Uterine smooth muscle cell (primary cell): ENCODE data around the gene CCDC85B. TPM values are rescaled to one million over a fixed set of nuclear protein-coding genes. Genes with fewer than 3 reads are reported as not detected.

Experiments used
- total RNA-seq: library from RNA; depleted of rRNA; stranded (reverse); fragments of >200 nt; gene quantifications from 2 replicates; pipeline ENCODE4 v1.2.3, GENCODE V29; 2014

Gene CCDC85B
- total RNA-seq: 93.9 and 99.7 TPM in 2 replicates

DNA sequence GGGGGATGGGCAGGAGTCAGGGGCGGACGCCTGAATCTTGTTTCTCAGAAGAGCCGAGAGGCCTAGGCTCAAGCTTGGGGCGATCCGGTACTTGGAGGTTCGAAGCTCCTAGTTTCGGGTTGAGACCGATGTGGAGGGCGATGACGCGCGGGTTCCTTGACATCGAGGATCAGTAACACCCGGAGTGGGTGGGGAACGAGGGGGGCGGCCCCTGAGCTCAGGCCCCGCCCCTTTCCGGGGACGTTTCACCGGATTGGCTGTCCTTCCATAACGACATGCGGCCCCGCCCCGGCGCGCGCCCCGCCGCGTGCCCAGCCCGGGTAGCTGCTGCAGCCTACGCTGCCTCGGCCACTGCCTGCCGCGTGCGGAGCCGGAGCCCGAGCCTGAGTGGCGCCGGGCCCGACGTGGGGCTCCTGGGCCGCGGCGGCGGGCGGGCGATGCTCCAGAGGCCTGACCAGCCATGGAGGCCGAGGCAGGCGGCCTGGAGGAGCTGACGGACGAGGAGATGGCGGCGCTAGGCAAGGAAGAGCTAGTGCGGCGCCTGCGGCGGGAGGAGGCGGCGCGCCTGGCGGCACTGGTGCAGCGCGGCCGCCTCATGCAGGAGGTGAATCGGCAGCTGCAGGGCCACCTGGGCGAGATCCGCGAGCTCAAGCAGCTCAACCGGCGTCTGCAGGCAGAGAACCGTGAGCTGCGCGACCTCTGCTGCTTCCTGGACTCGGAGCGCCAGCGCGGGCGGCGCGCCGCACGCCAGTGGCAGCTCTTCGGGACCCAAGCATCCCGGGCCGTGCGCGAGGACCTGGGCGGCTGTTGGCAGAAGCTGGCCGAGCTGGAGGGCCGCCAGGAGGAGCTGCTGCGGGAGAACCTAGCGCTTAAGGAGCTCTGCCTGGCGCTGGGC is at the start of gene CCDC85B:
CCDC85B (plus strand) TSS at position 350 of the 895 bp plus-strand sequence; CDS start at position 461, 111 bp downstream.

DNA sequence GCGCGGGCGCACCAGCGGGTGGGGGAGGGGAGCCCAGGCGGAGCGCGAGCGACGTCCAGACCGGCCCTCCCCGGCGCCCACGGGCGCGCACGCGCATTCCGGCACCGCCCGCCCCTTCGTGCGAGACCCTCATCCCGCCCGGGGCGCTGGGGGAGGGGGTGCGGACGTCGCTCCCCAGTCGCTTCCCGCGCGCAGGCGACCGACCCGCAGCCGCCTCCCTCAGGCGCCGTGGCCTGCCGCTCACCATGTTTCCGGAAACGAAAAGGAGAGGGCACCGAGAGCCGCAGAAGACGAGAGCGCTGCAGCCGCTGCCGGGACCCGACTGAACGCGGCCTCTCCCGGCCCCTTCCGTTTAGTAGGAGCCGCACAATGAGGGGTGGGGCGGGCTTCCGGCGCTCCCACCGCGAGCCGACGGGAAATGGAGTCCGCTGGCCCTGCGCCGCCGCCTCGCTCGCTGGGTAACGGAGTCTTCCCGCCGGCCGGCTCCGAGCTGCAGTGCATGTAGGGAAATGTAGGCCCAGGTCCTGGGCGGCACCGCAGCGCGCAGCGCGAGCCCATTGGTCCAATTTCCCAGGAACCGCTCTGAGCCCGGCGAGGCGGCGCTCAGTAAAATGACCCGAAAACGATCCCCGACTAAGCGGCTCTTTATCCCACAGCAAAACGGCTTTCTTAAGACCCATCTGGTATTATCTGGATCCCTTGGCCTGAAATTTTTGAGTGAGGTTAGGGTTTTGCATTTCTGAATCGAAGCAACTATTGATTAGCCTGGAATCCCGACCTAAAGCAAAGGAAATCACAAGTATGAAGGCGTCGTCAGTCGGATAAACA is 32.4 kb upstream of the CCDC85B start, which contains the start of gene CFL1:
CFL1 (minus strand) TSS at position 328 of the 828 bp plus-strand sequence; CDS start at position 247, 81 bp downstream.

DNA sequence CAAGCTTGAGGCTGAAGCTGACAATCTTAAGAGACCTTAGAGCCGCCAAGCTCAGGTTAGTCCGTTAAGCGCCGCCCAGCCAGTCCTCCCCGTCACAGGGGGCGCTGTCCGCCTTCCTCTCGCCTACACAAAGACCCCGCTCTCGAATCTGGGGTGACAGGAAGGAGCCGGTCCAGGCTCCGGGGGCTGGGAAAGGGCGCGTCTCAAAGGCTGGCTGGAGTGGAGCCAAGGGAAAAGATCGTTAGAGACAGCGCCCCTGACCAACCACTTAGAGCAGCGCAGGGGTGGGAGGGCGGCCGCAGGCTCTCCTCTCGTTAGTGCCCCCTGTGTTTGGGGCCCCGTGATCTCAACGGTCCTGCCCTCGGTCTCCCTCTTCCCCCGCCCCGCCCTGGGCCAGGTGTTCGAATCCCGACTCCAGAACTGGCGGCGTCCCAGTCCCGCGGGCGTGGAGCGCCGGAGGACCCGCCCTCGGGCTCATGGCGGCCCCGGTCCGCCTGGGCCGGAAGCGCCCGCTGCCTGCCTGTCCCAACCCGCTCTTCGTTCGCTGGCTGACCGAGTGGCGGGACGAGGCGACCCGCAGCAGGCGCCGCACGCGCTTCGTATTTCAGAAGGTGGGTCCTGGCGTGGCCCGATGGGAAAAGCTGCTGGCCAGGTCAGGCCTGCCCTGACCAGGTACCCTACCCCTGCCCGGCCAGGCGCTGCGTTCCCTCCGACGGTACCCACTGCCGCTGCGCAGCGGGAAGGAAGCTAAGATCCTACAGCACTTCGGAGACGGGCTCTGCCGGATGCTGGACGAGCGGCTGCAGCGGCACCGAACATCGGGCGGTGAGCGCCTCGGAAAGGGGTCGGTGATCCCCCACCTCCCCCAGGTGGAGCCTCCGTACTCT is 30.0 kb upstream of the CCDC85B start, which contains the start of gene MUS81:
MUS81 (plus strand) TSS at position 156 of the 887 bp plus-strand sequence; CDS start at position 477, 321 bp downstream.

DNA sequence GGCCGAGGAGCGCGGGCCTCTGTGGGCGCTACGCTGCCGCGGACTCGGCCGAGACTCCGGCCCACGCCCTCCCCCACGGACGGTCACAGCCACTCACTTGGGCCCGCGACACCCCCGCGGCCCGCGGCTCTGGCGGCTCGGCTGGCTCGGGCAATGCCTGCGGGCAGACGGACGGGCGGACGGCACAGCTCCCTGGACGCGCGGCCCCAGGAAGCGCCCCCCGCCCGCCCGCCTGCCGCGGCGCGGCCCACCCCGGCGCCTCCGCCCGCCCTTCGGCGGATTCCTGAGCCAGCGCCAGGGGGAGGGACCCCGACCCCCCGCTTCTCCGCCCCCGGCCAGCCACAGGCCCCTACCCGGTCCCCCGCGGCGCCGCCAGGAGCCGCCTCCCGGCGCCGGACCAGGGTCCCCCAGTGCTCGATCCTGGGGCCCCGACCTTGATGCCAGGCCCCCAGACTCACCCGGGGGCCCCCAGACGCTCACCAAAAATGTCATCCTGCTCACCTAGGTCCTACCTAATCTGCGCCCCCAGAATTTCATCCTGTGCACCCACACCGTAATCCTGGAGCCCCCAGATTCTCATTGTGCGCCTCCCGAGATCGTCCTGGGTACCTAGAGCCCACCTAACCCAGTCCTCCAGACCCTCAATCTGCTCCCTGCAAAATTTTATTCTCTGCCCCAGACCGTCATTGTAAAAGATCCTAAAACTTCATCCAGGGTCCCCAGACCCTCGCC is 17.7 kb upstream of the CCDC85B start, which contains the start of gene EFEMP2:
EFEMP2 (minus strand) TSS at position 215 of the 732 bp plus-strand sequence. CDS start 446 bp downstream, outside the sequence.

DNA sequence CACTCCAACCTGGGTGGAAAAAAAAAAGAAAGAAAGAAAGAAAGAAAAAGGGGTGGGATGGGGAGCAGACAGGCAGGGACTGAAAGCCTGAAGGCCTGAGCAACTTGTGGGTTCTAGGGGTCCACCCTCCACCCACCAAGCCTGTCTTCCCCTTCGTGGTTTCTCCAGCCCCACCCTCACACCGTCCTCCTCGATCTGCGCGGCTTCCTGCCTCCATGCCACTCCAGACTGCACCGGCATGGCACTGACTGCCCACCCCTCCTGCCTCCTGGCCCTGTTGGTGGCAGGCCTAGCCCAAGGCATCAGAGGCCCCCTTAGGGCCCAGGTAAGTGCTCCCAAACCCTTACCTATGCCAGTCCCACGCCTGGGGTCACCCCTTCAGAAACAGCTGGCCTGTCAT is 10.9 kb upstream of the CCDC85B start, which contains the start of gene CTSW:
CTSW (plus strand) TSS at position 221 of the 400 bp plus-strand sequence; CDS start at position 239, 18 bp downstream.

DNA sequence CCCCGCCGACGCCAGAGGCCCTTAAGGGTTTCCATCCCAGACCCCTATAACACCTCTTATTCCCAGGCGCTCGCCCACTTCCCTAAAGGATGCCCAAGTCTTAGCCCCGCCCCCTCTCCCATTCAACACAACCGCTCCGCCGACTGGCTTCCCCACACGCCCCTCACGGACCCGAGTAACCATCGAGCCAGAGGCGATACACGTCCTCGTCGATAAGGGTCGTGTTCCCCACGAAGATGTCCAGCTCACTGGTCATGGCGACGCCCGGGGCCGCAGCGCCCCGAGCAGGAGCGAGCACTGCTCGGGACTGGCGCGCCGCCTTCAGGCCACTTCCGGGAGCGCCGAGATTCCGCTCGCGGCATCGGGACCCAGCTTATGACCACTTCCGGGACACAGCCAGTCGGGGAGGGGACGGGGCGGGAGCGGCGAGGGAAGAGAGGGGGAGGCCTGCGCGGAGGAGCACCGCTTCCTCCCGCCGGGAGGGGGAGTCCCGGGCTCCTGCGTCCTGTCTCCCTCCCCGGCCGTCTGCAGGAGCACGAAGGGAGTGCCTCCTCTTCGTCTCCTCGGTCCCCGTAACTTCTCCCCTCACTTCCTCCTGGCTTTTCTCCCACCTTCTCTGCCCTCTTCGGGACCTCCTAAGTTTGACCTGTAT is 2.2 kb upstream of the CCDC85B start, which contains the start of gene FIBP:
FIBP (minus strand) TSS at position 309 of the 652 bp plus-strand sequence; CDS start at position 256, 53 bp downstream.

DNA sequence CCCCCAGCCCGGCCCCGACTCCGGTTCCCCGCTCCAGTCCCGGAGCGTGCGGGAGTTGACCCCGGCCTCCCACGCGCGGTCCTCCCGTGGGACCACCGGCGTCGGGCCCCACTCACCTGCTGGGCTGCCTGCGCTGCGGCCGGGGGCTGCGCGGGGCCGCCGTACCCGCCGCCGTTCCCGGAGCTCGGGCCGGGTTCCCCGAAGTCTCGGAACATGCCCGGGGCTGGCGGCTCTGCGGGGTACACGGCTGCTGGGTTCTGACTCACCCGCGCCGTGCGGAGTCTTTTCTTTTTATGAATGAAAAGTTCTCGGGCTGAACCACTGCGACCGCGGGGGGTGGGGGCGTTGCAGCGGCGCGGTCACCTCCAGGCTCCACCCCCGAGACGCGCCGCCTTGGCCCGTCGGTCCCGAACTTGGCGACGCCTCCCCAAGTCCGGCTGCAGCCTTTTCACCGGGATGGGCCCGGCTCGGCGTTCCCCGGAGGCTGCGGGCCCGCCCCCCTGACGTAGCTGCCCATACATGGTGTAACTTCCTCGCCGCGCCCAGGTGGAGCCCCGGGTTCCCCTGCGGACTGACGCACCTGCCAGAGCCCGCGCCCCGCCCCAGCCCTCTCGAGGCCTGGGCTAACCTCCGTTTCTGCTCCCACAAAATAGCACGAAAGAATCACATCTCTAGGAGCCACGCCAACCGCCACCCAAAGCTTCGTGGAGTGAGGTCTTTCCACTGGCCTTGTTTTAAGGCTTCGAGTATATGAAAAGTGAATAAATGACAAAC is 9.8 kb downstream of the CCDC85B start, which contains the start of gene FOSL1:
FOSL1 (minus strand) TSS at position 264 of the 774 bp plus-strand sequence; CDS start at position 215, 49 bp downstream.

DNA sequence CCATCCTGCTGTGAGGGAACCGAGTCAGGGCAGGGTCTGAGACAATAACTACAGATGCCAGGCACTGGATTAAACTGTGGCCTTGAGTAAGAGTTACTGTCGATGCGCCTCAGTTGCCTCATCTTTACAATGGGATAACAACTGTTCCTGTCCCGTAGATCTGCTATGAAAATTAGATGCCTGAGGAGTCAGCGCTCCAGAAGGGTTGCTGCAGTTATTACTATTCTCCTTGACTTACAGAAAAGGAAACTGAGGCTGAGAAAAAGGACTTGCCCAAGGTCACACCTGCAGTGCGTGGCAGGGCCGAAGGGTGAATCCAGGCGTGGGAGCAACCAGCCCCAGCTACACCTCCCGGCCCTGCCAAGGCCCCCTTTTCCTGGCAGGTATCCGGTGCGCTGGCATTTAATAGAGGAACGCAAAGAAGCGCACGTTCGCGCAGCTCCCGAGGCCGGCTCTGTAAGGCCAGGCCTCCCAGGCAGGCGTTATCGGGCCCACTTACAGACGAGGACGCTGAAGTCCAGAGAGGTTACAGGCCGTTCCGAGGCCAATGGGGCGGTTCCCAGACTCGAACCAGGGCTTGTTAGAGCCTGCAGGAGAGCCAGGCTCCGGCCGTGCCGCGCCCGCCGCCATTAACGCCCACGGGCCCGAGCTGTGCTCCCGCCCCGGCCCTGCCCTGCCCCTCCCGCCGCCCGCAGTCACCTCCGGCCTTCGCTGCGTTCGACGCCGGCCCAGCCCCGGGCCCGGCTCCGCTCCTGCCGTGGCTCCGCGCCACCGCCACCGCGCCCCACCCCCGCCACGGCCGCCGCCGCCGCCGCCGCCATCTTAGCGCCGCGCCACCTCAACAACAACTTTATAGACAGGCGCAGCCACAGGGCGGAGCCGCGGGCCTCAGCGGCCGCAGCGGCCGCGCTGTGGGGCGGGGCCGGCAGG is 28.0 kb downstream of the CCDC85B start, which contains the start of gene C11orf68:
C11orf68 (minus strand) TSS at position 852 of the 930 bp plus-strand sequence; CDS start at position 821, 31 bp downstream.

DNA sequence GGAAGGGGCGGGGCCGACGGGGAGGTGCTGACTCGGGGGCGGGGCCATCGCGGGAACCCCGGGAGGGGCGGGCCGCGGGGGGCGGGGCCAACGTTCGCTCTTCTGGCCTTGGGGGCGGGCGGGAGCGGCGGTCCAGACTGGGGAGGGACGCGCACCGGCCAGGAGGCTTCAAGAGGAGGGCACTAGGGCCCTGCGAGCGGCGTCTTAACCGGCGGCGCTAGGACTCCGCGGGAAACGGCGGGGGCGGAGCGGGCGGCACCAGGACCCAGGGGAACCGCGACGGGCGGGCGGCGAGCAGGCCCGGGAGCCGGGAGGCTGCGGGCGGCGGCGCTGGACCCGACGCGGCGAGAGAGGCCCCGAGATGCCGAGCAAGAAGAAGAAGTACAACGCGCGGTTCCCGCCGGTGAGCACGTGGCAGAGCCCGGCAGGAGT is 28.7 kb downstream of the CCDC85B start, which contains the start of gene DRAP1:
DRAP1 (plus strand) TSS at position 286 of the 432 bp plus-strand sequence; CDS start at position 362, 76 bp downstream.

Other genes starting within 250 kb of the CCDC85B start
- gene RELA, start 227.8 kb upstream of the CCDC85B start, total RNA-seq: 16.0 and 17.9 TPM in 2 replicates
- 44.0 and 51.5 TPM in 2 replicates for gene KAT5, start 178.4 kb upstream of the CCDC85B start, total RNA-seq
- 55.6 and 59.7 TPM in 2 replicates for gene RNASEH2C, start 169.9 kb upstream of the CCDC85B start, total RNA-seq
- gene AP5B1, start 109.7 kb upstream of the CCDC85B start, total RNA-seq: 6.5 and 8.0 TPM in 2 replicates
- gene OVOL1, start 103.6 kb upstream of the CCDC85B start, total RNA-seq: not detected in 2 replicates
- gene SNX32, start 56.7 kb upstream of the CCDC85B start, total RNA-seq: 0.44 and 0.75 TPM in 2 replicates
- 904 and 1,254 TPM in 2 replicates for gene CFL1, start 32.5 kb upstream of the CCDC85B start, total RNA-seq
- gene MUS81, start 30.2 kb upstream of the CCDC85B start, total RNA-seq: 61.0 and 61.1 TPM in 2 replicates
- 37.7 and 62.2 TPM in 2 replicates for gene EFEMP2, start 17.9 kb upstream of the CCDC85B start, total RNA-seq
- gene CTSW, start 10.8 kb upstream of the CCDC85B start, total RNA-seq: 0.12 TPM in 1 of 2 replicates, not detected in the other
- 185 and 189 TPM in 2 replicates for gene FIBP, start 2.2 kb upstream of the CCDC85B start, total RNA-seq
- gene FOSL1, start 9.7 kb downstream of the CCDC85B start, total RNA-seq: 21.4 and 63.9 TPM in 2 replicates
- gene C11orf68, start 28.4 kb downstream of the CCDC85B start, total RNA-seq: 28.2 and 37.5 TPM in 2 replicates
- 313 and 580 TPM in 2 replicates for gene DRAP1, start 28.8 kb downstream of the CCDC85B start, total RNA-seq
- 0.11 and 0.37 TPM in 2 replicates for gene TSGA10IP, start 54.8 kb downstream of the CCDC85B start, total RNA-seq
- 66.6 and 68.2 TPM in 2 replicates for gene SART1, start 71.1 kb downstream of the CCDC85B start, total RNA-seq
- 31.2 and 42.6 TPM in 2 replicates for gene EIF1AD, start 111.5 kb downstream of the CCDC85B start, total RNA-seq
- gene BANF1, start 111.8 kb downstream of the CCDC85B start, total RNA-seq: 19.3 and 20.2 TPM in 2 replicates
- not detected in 2 replicates for gene CST6, start 121.3 kb downstream of the CCDC85B start, total RNA-seq
- under 0.01 TPM in 1 of 2 replicates, not detected in the other for gene CATSPER1, start 135.8 kb downstream of the CCDC85B start, total RNA-seq
- gene GAL3ST3, start 158.5 kb downstream of the CCDC85B start, total RNA-seq: 0.12 TPM in 1 of 2 replicates, not detected in the other
- gene SF3B2, start 161.7 kb downstream of the CCDC85B start, total RNA-seq: 157 and 183 TPM in 2 replicates
- gene PACS1, start 179.6 kb downstream of the CCDC85B start, total RNA-seq: 25.8 and 34.7 TPM in 2 replicates